ENCODE measurements around the gene ANKRD55. TPM values are rescaled to one million over a fixed set of nuclear protein-coding genes. Genes with fewer than 3 reads are reported as not detected.

ANKRD55 gene
- total and polyA plus RNA-seq, 4 donors, result 0.37 to 1.9 (median 1.4) TPM

GRCh38 chr5:56175488-56175887, 57.6 kb downstream of the ANKRD55 start:
- no peaks in the 10 kb centered on the region for H3K9me3 ChIP-seq (ENCODE audit: control insufficient read depth in 4 of 4, low read length in 3 of 4)
- no peak for TF ChIP-seq TAF1 (conservative IDR thresholded peaks at IDR 0.05)
- TF ChIP-seq GABPA (IDR thresholded peaks at IDR 0.05 in 1 of 2, conservative IDR thresholded peaks at IDR 0.05 in 1 of 2), result no peak
- no peak for TF ChIP-seq JUND (IDR thresholded peaks at IDR 0.05)
- TF ChIP-seq, protein P1, sequence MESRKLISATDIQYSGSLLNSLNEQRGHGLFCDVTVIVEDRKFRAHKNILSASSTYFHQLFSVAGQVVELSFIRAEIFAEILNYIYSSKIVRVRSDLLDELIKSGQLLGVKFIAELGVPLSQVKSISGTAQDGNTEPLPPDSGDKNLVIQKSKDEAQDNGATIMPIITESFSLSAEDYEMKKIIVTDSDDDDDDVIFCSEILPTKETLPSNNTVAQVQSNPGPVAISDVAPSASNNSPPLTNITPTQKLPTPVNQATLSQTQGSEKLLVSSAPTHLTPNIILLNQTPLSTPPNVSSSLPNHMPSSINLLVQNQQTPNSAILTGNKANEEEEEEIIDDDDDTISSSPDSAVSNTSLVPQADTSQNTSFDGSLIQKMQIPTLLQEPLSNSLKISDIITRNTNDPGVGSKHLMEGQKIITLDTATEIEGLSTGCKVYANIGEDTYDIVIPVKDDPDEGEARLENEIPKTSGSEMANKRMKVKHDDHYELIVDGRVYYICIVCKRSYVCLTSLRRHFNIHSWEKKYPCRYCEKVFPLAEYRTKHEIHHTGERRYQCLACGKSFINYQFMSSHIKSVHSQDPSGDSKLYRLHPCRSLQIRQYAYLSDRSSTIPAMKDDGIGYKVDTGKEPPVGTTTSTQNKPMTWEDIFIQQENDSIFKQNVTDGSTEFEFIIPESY (IDR thresholded peaks at IDR 0.05), result no peak
- TF ChIP-seq, protein P2, sequence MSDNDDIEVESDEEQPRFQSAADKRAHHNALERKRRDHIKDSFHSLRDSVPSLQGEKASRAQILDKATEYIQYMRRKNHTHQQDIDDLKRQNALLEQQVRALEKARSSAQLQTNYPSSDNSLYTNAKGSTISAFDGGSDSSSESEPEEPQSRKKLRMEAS (IDR thresholded peaks at IDR 0.05), result no peak
- no peak for TF ChIP-seq CTCF (IDR thresholded peaks at IDR 0.05; ENCODE audit: low read depth, low read length, missing input control)
- no peak for TF ChIP-seq EGR1 (IDR thresholded peaks at IDR 0.05; ENCODE audit: low read depth in 2 of 2)
- no peak for TF ChIP-seq RXRA (IDR thresholded peaks at IDR 0.05)
- TF ChIP-seq RAD21 (IDR thresholded peaks at IDR 0.05), result no peak
- no peak for TF ChIP-seq NR2F2 (IDR thresholded peaks at IDR 0.05)
- TF ChIP-seq FOXA1 (IDR thresholded peaks at IDR 0.05), result no peak
- no peak for TF ChIP-seq HNF4G (IDR thresholded peaks at IDR 0.05)
- no peak for TF ChIP-seq ATF3 (IDR thresholded peaks at IDR 0.05)
- TF ChIP-seq HNF4A (conservative IDR thresholded peaks at IDR 0.05), result no peak
- TF ChIP-seq FOXA2 (IDR thresholded peaks at IDR 0.05), result no peak
- TF ChIP-seq REST (IDR thresholded peaks at IDR 0.05), result no peak
- no peak for TF ChIP-seq SP1 (IDR thresholded peaks at IDR 0.05)
- no peak for TF ChIP-seq YY1 (IDR thresholded peaks at IDR 0.05)
- no peaks in the 10 kb centered on the region for H3K4me1 ChIP-seq (ENCODE audit: control insufficient read depth in 4 of 4, insufficient read depth in 4 of 4, low read length in 3 of 4)
- DNase-seq (ENCODE audit: low spot score), result no peak
- H3K4me3 ChIP-seq (ENCODE audit: low read depth in 1 of 3, low read length in 3 of 3), result no peak overlapping the region
- H3K27me3 ChIP-seq (ENCODE audit: control insufficient read depth in 4 of 4, insufficient read depth in 4 of 4, low read length in 3 of 4), result no peaks in the 10 kb centered on the region
- H3K27ac ChIP-seq (ENCODE audit: low read depth in 1 of 2, low read length in 2 of 2), result no peak overlapping the region
- 58% methylated on average over 3 of the region's 3 CpGs for WGBS
- H3K36me3 ChIP-seq (ENCODE audit: control insufficient read depth in 4 of 4, insufficient read depth in 3 of 4, low read depth in 1 of 4, low read length in 3 of 4), result no peaks in the 10 kb centered on the region
- no peak overlapping the region for H3K9ac ChIP-seq (ENCODE audit: low read depth in 1 of 2, low read length in 2 of 2)
